GM19455 (cell line): ENCODE data around the gene SLC13A2.

ENCODE experiments used
- ATAC-seq: cut with Tn5 transposase; IDR thresholded peaks from one replicate; pipeline ENCODE4 v1.9.1; 2021; ENCODE audit not compliant: unreplicated experiment

The SLC13A2 gene

DNA sequence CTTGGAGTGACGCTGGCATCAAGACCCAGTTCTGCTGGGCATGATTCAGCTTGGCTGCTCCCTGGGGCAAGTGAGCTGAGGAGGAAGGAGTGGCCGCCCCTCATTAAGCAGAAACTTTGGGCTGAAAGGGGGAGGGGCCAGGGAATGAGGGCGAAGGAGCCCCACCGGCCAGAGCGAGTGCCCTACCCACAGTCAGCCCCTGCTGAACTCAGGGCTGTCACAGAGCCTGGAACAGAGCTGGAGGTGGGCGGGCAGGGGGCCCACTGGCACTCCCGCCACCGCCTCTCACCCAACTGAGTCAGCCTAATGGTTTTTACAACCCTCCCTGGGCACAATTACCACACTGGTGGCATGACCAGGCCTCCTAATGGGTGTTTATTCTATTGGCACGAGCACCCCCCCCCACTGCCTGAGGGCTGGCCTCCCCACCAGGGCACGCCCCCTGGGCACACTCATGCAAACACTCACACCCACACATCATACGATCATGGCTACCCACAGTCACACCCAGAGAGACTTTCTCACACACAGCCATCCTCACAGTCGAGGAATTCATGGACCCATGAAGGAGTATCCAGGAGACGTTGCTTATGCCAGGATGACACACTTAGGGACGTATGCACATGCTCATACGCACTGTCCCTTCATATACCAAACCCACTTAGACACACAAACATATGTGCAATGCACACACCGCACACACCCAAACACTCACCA lies 59.8 kb downstream of the SLC13A2 start:
- ATAC-seq = no peak

GRCh38 chr17:28534740-28535375 lies 61.4 kb downstream of the SLC13A2 start:
- no peak for ATAC-seq

GRCh38 chr17:28536532-28537218 lies 63.2 kb downstream of the SLC13A2 start:
- no peak for ATAC-seq

DNA sequence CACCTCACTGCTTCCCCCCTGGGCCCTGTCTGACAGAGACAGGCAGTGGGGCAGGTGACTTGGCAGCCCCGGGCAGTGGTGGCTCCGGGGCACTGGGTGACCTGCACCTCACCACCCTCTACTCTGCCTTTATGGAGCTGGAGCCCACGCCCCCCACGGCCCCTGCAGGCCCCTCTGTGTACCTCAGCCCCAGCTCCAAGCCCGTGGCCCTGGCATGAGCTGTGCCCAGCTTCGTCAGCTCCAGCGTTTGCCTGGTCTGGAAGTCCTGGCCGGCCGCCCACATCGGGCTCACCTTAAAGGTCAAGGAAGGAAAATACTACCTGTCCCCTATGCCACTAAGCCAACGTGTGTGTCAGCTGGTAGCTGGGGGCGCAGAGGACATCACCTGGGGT lies 63.8 kb downstream of the SLC13A2 start:
- ATAC-seq = no peak

- ATAC-seq = no peak
These were observed 65.0 kb downstream of the SLC13A2 start for GRCh38 chr17:28538296-28538895.

GRCh38 chr17:28540231-28540630 lies 66.8 kb downstream of the SLC13A2 start:
- no peak for ATAC-seq

DNA sequence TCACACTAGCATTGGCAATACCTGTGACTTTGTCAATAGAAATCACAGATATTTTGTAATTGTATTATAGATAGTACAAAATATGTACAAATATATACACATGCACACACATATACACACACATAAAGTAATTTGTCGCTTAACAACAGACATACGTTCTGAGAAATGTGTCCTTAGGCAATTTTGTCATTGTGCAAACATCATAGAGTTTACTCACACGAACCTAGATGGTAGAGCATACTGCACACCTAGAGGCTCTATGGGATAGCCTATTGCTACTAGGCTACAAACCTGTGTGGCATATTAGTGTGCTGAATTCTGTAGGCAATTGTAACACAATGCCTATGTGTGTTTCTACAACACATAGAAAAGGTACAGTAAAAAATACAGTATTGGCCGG lies 68.0 kb downstream of the SLC13A2 start:
- no peak for ATAC-seq

DNA sequence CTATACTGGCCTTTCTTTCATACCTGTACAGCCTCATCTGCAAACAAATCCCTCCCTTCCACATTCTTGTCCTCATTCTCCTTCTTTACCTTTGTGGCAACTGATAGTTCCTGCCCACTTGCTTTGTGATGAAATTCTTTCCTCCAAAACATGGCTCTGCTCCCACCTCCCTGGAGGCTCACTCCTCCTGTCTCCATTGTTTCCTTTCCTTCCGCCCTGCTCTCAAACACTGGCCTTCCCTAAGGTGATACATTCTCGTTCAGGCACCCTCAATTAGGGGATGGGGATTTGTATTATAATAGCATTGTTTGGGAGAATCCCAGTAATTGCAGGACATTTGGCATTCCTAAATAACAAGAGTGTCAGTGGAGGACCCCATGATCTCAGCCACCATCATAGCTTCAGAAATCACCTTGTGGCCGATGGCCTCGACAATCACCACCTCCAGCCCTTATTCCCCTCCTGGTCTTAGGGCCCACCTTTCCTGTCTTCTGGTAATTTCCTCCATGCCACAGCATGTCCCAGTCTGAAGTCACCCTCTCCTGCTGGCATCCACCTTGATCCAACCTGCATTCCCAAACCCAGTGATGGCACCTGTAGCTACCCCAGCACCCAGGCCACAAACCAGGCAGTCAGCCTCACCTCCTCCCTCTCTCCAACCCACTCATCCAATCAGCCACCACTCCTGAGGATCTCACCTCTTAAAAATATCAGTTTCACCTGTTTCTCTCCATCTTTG lies 71.1 kb downstream of the SLC13A2 start:
- ATAC-seq = no peak

GRCh38 chr17:28545141-28545503 lies 71.7 kb downstream of the SLC13A2 start:
- ATAC-seq = no peak

DNA sequence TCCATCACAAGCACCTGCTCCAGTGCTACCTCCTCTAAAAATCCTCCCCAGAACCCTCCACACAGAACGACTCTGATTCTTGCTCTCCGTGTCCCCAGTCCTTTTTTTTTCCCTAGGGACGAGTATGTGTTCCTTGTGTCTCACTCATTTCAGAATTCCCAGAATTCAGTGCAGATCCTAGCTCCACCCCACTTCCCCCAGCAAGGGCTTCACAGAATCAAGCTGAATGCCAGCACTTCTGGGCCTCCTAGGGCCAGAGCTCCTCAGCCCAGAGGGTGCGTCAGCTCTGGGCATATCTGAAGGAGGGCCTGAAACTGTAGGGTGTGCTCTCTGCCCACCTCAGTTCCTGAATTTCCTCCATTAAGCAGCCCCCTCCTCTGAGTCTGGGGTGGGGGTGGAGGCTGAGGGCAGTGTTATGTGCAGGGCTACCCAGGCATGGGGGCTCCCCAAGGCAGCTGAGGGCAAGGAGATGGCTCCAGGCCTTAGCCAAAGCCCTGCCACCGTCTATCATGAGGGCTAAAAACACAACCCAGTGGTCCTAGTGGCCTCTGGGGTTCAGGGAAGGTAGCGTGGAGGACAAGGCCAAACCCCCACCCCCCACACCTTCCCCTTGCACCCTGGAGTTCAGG lies 72.5 kb downstream of the SLC13A2 start:
- ATAC-seq = no peak

DNA sequence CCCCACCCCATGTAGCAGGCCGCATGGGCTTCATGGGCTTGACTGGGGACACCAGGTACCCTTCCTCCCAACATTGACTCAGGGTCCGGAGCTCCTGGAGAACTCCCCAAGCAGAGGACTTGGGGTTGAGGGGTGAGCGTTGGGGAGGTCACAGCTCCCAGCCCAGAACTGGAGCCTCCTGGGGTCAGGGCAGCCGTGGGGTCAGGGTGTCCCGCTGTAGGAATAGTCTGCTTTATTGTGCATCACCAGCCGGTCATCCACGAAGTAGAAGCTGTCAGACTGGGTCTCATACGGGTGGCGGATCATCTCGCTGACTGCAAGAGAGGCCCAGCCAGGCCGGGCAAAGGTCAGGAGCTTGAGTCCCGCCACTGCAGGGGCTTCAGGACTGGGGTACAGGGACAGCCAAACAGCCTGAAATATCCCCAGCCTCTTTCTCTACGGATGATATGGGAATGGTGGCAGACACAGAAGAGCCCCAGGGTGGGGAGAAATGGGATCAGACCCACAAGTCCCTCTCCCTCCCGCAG lies 73.7 kb downstream of the SLC13A2 start:
- ATAC-seq = no peak
